HK-2 (cell line): ENCODE data around the gene MRS2.
"Not testable (repeated sequence)": the region's sequence is repeated elsewhere in the genome, so short reads cannot be mapped to it uniquely, and the experiment has no call there.

Source experiments
- DNase-seq: peaks from one replicate; pipeline ENCODE4 v3.0.0-alpha.2; 2018; ENCODE audit not compliant: unreplicated experiment

Gene MRS2

DNA sequence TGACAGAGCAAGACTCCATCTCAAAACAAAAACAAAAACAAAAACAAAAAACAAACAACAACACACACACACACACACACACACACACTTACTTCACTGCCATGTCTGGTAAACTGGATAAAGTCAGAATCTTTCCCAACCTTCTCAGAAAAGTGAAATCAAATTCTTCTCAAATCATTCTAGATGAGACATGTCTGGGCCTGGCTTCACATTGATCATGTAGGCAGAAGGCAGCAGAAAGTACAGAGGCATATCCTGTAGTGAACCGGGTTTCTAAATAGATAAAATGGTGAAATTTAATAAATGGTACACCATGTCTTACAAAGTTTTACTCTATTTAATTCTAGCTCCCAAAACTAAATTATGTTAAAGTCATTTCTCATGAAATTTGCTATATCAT is 14.9 kb upstream of the MRS2 start:
- no peak for DNase-seq

DNA sequence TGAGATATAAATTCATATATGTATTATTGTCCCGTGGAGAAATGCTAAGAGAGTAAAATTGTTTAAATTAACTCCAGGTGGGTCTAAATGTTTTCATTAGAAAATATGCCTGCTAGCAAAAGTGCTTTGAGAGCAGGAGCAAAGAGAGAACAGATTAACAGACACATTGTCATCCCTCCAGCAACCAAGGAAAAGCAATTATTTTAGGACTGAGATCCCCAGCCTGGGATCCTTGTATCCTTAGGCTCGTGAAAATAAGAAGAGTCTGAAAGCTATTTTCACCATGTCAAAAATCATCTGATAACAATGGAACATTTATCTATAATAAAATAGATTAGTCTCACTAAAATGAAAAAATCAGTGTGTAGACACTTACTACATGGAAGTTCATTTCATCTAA is 11.5 kb upstream of the MRS2 start:
- no peak for DNase-seq

DNA sequence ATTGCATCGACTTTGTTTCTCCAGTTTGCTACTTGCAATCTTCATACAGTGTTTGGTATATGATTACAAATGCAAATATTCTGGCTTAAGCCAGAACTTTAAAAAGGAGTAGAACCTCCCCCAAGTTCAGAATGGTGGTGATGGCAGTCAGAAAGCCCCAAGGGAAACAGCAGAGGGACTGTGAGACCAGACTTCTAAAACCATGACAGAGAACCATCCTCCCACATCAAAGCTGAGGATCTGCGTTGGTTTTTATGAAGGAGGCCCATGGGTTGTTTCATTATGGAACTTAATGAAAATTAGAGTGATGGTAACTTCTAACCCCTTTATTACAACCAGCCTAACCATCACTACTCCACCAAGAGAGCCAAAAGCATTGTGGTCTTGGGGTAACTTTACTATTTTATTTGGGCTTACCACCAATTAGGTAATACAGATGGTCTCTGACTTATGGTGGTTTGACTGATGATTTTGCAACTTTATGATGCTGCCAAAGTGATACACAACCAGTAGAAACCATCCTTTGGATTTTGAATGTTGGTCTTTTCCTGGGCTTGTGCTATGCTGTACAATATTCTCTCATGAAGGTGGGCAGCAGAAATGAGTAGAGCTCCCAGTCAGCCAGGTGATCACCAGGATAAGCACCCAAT is 10.9 kb upstream of the MRS2 start:
- no peak for DNase-seq

DNA sequence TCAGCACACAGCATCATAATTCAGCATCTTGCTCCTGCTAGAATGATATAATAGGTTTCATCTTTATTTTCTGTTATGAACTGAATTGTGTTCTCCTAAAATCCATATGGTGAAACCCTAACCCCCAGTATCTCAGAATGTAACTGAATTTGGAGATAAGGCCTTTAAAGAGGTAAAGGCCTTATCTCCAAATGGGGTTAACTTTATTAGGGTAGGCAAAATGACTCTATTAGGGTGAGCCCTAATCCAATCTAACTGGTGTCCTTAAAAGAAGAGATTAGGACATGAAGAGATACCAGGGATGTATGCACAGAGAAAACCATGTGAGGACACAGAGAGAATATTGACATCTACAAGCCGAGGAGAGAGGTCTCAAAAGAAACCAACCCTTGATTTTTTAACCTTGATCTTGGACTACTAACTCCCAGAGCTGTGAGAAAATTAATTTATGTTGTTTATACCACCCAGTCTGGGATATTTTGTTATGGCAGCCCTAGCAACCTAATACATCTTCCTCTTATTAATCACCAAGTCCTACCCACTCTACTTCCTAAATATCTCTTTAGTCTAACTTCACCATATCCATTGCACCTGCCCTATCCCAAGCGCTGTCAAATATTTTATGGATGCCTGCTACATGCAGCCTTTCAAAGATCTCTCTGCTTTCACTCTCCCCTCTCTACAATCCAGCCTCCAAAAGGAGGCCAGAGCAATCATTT is 8.5 kb upstream of the MRS2 start:
- DNase-seq = no peak

DNA sequence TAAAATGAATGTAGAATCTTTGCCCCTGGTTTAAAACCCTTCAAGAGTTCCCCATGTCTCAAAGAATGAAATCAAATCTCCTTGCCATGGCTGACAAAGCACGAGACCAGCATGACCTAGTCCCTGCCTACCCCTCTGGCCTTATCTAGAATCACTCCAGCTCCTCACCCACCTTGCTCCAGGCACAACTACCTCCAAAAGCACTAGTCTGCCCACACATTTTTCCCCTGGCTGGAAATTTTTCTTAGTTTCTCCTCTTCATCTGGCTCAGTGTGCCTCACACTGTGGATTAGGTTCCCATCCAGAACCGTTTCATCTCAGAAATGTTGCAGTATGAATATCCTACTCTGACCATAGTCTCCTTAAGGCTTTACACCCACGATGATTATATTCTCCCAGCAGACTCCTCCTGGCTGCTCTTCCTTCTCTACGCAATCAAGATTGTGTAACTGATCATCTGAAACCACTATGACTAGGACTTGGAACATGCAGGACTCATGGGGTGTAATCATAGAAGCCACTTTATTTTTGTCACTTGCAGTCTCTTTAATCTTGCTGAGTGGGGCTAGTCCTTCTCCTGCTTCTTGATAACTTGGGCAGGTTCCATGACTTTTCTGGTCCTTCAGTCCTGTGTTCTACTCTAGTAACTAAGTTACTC is 7.8 kb upstream of the MRS2 start:
- DNase-seq = no peak

DNA sequence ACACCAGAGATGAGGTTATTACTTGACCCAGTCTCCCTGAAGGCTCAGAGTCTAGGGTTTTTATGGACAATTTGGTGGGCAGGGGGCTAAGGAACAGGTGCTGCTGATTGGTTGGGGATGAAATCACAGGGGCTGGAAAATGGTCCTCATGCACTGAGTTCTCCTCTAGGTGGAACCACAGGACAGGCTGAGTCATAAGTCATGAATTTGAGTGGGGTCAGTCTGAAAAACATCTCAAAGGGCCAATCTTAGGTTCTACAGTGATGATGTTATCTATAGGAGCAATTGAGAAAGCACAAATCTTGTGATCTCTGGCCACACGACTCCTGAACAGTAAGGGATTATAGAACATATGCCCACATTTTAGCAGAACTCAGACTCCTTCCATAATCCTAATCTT is 5.9 kb upstream of the MRS2 start:
- no peak for DNase-seq

- DNase-seq = no peak
These were observed 5.1 kb upstream of the MRS2 start for GRCh38 chr6:24397631-24398030.

DNA sequence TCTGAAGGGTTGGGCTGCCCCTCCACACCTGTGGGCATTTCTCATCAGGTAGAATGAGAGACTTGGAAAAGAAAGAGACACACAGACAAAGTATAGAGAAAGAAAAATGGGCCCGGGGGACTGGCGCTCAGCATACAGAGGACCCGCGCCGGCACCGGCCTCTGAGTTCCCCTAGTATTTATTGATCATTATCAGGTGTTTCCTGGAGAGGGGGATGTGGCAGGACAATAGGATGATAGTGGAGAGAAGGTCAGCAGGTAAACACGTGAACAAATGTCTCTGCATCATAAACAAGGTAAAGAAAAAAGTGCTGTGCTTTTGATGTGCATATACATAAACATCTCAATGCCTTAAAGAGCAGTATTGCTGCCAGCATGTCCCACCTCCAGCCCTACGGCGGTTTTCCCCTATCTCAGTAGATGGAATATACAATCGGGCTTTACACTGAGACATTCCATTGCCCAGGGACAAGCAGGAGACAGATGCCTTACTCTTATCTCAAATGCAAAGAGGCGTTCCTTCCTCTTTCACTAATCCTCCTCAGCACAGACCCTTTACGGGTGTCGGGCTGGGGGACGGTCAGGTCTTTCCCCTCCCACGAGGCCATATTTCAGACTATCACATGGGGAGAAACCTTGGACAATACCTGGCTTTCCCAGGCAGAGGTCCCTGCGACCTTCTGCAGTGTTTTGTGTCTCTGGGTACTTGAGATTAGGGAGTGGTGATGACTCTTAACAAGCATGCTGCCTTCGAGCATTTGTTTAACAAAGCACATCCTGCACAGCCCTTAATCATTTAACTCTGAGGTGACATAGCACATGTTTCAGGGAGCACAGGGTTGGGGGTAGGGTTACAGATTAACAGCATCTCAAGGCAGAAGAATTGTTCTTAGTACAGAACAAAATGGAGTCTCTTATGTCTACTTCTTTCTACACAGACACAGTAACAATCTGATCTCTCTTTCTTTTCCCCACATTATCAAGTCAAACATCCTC is 2.4 kb upstream of the MRS2 start:
- peak; percentile 10 for DNase-seq

DNA sequence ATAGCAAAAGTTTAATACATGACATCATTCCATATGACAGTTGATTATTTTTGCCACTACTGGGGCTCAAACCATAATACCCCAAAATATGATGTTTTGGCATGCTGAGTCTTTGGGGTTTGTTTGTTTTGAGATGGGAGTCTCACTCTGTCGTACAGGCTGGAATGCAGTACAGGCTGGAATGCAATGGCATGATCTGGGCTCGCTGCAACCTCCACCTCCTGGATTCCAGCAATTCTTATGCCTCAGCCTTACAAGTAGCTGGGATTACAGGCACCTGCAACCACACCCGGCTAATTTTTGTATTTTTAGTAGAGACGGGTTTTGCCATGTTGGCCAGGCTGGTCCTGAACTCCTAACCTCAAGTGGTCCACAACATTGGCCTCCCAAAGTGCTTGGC is 1.3 kb upstream of the MRS2 start:
- DNase-seq = no peak

DNA sequence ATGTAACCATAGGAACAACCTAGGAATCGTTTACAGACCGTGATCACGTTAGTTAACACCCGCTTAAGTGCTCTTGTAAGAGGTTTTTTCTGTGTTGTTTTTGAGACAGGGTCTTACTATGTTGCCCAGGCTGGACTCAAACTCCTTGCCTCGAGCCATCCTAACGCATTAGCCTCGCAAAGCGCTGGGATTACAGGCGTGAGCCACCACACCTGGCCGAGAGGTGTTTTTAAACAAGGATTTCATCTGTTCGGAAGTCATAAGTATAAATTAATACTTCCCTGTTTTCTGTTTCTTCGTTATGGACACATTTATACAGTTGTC is 727 bp downstream of the MRS2 start:
- DNase-seq = no peak

GRCh38 chr6:24405262-24405661 is 2.5 kb downstream of the MRS2 start:
- DNase-seq = no peak

DNA sequence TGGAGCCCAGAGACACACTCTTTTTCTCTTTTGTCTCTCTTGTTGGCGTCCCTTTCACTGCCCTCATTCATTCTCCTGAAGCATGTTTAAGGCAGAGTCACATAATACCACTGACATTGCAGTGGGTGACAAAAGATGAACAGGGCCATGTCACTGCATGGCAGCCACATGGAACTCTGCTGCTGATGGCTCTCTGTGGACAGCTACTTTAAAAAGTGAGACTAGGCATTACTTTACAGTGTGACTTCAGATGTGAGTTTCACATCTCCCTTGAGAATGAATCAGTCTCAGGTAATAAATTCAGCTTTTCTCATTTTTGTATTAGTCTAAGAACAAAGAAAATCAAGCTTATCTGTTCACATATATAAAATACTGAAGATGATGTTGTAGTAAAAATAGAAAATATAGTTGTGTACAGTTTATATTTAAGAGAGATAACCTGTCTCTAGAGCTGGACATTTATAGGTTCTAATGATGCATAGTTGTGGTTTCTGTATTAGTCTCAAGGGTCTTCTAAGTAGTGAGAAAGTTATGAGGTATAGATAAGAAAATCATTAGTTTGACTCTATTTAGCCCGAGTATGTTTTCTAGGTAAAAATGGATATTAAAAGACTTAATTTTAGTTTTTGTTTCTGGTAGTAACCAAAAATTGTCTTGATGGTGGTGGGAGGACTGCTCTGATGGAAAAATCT is 6.1 kb downstream of the MRS2 start:
- no peak for DNase-seq

- no peak for DNase-seq
These were observed 7.9 kb downstream of the MRS2 start for GRCh38 chr6:24410622-24411021.

GRCh38 chr6:24412294-24412693 is 9.6 kb downstream of the MRS2 start:
- DNase-seq = no peak

GRCh38 chr6:24414531-24414930 is 11.8 kb downstream of the MRS2 start:
- not testable (repeated sequence) for DNase-seq

GRCh38 chr6:24415753-24416152 is 13.0 kb downstream of the MRS2 start:
- no peak for DNase-seq

GRCh38 chr6:24419526-24419925 is 16.8 kb downstream of the MRS2 start:
- no peak for DNase-seq

GRCh38 chr6:24425091-24425490 is 22.4 kb downstream of the MRS2 start:
- no peak for DNase-seq

- no peak for DNase-seq
These were observed 24.2 kb downstream of the MRS2 start for GRCh38 chr6:24426729-24427446.

DNA sequence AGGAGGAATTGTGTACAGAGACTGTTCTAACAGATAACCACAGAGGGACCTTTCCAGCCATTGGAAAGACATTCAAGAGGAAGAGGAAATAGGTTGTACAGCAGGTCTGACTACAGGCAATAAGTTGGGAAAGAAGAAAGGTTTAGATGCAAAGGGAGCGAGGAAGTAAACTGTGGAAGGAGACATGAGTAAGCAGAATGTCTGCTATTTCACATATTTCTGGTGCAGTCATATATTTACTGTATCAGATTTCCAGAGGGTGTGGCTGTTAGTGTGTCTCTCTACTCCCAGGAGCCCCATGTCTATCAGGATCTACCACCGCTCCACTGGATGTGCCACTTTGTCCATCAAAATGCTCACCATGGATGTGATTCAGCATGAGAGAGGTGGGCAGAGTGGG is 25.9 kb downstream of the MRS2 start:
- DNase-seq = no peak

- DNase-seq = no peak
These were observed 26.4 kb downstream of the MRS2 start for GRCh38 chr6:24429146-24429545.
